ENCODE results near the gene ANKMY1.
"Not testable (repeated sequence)": the region's sequence is repeated elsewhere in the genome, so short reads cannot be mapped to it uniquely, and the experiment has no call there.

The ANKMY1 gene

GRCh38 chr2:240503375-240503774, 54.4 kb downstream of the ANKMY1 start:
- DNase-seq (ENCODE audit: low spot score): no peak

- no peak for DNase-seq (ENCODE audit: low spot score)
Observed at GRCh38 chr2:240502430-240503121, 55.2 kb downstream of the ANKMY1 start.

GRCh38 chr2:240502059-240502429, 55.7 kb downstream of the ANKMY1 start:
- no peak for DNase-seq (ENCODE audit: low spot score)

- DNase-seq (ENCODE audit: low spot score): no peak
Observed at GRCh38 chr2:240501531-240501991, 56.2 kb downstream of the ANKMY1 start.

- no peak for DNase-seq (ENCODE audit: low spot score)
Observed at GRCh38 chr2:240500561-240501423, 57.0 kb downstream of the ANKMY1 start.

- DNase-seq (ENCODE audit: low spot score): no peak
Observed at GRCh38 chr2:240499309-240500301, 58.2 kb downstream of the ANKMY1 start.

- no peak for DNase-seq (ENCODE audit: low spot score)
Observed at GRCh38 chr2:240498958-240499260, 58.9 kb downstream of the ANKMY1 start.

GRCh38 chr2:240498171-240498957, 59.4 kb downstream of the ANKMY1 start:
- no peak for DNase-seq (ENCODE audit: low spot score)

- DNase-seq (ENCODE audit: low spot score): not testable (repeated sequence)
Observed at GRCh38 chr2:240497082-240497481, 60.7 kb downstream of the ANKMY1 start.

- DNase-seq (ENCODE audit: low spot score): not testable (repeated sequence)
Observed at GRCh38 chr2:240494942-240495341, 62.8 kb downstream of the ANKMY1 start.

GRCh38 chr2:240494194-240494793, 63.5 kb downstream of the ANKMY1 start:
- no peak for DNase-seq (ENCODE audit: low spot score)

GRCh38 chr2:240491483-240491882, 66.3 kb downstream of the ANKMY1 start:
- no peak for DNase-seq (ENCODE audit: low spot score)

GRCh38 chr2:240482141-240482540, 75.6 kb downstream of the ANKMY1 start:
- no peak for DNase-seq (ENCODE audit: low spot score)

GRCh38 chr2:240481720-240482119, 76.1 kb downstream of the ANKMY1 start:
- DNase-seq (ENCODE audit: low spot score): no peak

GRCh38 chr2:240480834-240481623, 76.8 kb downstream of the ANKMY1 start:
- DNase-seq (ENCODE audit: low spot score): no peak

GRCh38 chr2:240479111-240479501, 78.7 kb downstream of the ANKMY1 start:
- DNase-seq (ENCODE audit: low spot score): no peak

- DNase-seq (ENCODE audit: low spot score): no peak
Observed at GRCh38 chr2:240478346-240479110, 79.3 kb downstream of the ANKMY1 start.

GRCh38 chr2:240477916-240478315, 79.9 kb downstream of the ANKMY1 start:
- DNase-seq (ENCODE audit: low spot score): no peak

- no peak for DNase-seq (ENCODE audit: low spot score)
Observed at GRCh38 chr2:240473211-240473610, 84.6 kb downstream of the ANKMY1 start.

All from NAMALWA (cell line).